HG03196 (cell line): ENCODE results near the gene ADAR.

ENCODE experiments used
- ATAC-seq: cut with Tn5 transposase; IDR thresholded peaks from one replicate; pipeline ENCODE4 v1.9.1; 2021; ENCODE audit not compliant: unreplicated experiment

Gene ADAR

GRCh38 chr1:154619181-154619948, 11.4 kb upstream of the ADAR start:
- ATAC-seq, result no peak

DNA sequence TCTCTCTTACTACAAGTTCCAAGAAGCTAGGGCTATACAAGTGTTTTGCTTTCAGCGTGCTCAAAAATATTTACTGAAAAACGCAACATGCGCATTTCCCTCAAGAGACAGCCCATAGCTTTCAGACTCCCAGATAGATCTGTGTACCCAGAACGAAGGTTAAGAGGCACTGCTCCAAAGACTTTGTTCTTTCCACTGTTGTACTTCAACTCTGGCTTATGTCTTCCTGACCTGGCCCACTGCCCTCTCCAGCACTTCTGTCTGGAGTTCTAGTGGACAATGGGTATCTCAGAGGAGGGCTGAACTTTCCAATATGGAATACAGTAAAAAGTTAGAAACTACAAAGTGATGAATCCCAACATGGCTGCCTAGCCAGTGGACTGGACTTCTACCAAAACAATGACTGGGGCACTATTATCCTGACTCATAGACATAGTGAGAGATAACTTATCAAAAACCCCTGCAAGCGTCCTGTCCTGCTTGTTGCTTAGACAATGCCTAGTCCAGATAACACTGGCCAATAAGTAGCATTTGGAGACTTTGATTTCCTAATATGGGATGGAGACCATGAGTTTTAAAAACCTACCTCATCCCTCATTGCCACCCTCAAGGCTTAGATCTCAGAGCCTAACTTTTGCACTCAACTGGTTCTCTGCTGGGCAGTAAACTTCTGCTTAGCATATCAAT, 8.8 kb upstream of the ADAR start:
- ATAC-seq, result no peak

- no peak for ATAC-seq
Observed at GRCh38 chr1:154615411-154615810, 7.4 kb upstream of the ADAR start.

GRCh38 chr1:154614901-154615300, 6.9 kb upstream of the ADAR start:
- ATAC-seq, result no peak

DNA sequence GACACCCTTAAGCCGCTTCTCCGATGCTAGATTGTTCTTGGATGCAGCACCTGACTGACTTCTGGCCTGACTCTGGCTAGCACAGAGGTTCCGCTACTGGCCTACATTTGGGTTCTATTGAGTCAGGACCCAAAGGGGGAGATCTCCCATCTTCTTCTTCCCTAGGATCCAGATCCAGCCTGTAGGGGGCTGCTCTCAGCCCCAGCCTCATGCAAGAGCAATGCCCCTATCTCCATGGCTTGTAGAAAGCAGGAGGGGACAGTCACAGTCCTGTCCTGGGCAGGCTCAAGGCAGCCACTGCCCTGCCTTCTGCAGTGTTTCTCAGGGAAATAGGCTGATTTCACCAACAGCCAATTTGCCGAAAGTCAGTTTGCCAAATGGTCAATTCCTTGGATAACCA, 6.3 kb upstream of the ADAR start:
- no peak for ATAC-seq

DNA sequence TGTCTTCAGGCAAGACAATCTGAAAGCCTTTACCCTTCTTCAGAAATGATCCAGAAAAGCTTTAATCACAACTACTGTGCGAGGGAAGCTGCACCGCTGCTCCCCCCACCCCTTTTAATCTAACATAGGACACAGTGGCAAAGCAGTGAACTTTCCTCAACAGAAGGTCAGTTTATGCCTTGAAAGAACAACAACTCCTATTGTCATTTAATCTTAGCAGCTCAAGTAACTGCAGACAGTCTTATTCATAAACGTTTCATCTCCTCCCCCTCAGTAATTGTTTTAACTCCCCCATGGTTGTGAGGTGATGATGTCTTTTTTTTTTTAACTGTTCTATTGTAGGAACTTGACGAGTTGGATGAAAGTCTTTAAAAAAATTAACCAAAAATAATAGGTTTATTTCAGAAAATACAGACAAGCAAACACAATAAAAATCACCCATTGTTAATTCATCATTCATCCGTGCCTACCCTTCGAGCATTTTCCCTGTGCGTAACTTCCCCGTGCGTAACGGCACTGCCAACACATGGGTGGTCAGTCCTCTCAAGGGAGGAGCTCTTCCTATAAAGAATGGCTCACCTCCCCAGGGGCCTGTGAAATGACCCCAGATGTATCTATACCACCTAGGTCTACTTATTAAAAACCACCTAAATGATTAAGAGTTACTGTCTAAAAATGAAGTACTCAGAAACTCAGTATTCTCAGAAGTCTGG, 3.3 kb upstream of the ADAR start:
- no peak for ATAC-seq

DNA sequence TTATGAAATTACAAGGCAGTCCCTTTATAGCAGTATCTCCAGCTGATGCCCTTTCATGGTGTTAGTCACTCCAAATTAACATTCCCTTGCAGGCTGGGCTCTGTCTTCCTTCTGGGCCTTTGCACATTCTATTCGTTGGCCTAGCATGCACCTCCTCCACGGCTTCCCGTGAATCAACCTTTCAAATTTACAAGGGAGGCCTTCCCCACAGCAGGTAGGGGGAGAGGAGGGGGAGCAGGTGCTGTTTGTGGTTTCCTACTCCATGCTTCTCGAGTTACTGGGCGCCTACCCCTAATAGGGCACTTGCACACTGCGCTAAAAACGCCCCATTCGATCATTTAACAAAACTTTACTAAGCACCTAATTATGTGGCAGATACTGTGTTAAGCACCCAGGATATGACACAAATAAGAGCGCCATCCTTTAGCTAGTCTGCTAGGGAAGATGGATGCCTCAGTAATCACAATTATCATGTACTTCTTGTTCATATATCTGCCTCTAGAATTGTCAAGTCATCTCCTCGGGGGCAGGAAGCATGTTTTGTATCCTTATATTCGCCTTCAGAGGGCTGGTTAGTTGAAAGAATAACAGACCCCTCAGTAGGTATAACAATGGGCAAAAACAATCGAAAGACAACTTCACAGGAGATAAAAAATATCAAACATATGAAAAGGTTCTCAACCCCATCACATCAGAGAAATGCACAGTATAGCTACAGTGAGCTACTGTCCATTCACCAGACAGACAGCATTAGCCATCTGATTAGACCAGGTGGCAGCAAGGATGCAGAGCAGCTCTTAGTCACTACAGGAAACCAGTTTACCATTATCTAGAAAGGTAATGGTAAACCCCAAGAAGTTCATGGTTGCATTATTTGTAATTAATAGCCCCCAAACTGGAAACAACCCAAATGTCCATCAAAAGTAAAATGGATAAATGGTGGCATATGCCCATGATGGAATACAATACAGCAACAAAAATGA, 1.7 kb upstream of the ADAR start:
- ATAC-seq, result no peak

GRCh38 chr1:154608397-154609270, 648 bp upstream of the ADAR start:
- no peak for ATAC-seq

DNA sequence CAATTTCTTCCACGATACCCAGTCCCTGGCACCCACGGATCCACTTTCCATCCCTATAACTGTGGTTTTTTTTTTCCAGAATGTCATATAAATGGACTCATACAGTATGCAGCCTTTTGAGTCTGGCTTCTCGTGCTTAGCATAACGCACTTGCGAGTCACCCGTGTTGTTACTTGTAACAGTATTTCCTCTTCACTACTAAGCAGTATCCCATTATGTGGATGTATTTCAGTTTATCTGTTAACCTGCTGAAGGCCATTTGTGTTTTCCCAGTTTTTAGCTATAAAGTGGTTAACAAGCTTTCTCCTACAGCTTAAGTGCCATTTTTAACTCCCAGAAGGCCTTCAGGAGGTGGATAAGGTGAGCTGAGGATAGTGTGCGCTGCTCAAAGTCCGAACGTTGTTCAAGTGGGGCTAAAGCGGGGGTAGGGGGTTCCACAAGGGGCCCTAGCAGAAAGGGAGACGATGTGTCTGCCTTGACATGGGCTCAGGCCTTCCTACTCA, 829 bp downstream of the ADAR start:
- ATAC-seq, result no peak

- ATAC-seq, result no peak
Observed at GRCh38 chr1:154605534-154605933, 2.5 kb downstream of the ADAR start.

DNA sequence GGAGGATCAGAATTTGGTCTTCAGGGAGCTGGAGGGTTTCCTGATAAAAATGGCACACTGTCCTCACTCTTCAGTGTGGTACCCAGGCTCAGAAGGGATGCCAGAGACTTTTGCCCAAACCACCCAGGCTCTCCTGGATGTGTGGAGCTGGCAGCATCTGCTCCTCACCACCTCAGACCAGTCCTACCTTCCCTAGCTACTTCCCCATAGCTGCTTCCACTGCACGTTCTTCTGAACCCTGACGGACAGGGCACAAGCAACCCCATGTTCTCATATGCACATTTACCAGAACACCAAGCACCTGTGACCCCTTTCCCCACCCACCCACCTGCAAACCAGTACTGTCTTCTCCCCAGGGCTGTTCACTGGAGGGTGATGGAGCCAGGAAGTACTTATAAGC, 4.7 kb downstream of the ADAR start:
- no peak for ATAC-seq

GRCh38 chr1:154599658-154600057, 8.3 kb downstream of the ADAR start:
- ATAC-seq, result no peak

DNA sequence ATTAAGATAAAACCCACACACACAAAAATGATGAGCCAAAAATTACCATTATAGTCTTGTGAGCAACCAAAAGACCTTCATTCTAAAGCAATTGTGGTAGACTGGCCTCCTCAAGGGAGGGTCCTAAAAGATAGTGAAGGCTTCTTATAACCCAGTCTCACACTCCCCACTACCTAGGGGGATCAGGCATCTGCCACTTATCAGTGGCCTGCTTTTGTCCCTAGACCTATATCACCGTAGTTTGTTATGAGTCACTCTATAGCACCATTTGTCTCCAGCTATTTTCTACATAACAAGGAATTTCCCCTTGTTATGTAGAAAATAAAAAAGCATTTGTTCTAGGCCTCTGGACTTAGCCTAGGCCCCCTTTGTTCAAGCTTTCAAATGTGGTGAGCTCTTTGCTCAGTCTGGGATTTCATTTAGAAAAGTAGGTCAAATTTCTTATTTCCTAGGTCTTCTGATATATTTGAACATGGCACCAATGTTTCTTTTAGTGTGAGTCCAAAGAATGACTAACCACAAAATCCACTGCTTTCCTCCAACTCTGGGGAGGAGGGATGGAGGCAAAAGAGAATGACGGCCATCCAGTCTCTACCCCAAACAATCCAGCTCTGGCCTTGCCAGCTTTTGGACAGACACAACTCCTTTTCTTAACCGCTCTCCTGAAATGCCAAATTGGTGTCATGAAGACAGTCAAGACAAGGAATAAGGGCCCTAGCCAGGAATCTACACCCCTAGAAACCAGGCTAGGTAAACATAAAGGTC, 8.9 kb downstream of the ADAR start:
- ATAC-seq, result no peak

DNA sequence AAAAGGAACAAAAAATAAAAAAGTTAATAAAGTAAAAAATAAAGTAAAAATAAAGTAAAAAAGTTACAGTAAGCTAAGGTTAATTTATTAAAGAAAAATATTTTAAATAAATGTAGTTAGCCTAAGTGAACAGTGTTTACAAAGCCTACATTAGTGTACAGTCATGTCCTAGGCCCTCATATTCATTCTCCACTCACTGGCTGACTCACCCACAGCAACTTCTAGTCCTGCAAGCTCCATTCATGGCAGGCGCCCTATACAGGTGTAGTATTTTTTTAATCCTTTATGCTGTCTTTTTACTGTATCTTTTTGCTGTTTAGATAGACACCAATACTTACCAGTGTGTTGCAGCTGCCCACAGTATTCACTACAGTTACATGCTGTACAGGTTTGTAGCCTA, 12.4 kb downstream of the ADAR start:
- no peak for ATAC-seq

GRCh38 chr1:154594811-154595210, 13.2 kb downstream of the ADAR start:
- ATAC-seq, result no peak

DNA sequence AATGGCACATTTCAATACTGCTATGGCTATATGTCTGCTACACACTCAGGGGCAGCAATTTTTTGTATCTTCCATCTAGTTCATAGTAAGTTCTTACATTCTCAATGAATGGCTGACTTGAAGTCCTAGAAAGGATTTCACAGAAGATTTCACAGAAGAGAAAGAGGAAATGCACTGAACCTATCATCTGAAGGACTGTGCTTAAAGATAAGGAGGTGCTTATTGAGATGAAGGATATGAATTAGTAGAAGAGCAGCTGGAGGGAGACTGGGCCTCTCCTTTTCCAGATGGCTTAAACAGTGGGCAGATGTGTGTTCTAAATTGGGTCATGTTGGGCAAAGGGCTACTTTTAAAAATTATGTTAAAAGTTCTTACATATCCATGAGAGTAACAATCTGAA, 14.6 kb downstream of the ADAR start:
- ATAC-seq, result no peak

DNA sequence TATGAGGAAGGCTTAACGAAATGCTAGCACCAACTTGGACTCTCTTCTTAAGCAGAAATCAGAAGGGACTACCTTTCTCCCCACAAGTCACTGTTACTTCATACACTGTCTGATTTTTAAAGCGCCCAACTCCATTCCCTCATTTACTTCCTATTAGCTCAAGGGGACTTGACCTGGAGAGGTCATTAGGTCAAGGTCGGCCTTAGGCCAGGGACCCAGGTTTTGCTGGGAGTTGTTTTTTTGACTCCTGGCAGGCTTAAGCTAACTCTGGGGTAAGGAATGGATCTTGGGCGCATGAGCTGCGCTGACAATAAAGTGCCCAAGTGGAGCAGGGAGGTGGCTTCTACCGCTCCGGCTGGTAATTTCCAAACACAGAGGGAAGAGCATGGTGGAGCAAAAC, 16.8 kb downstream of the ADAR start:
- ATAC-seq, result no peak

DNA sequence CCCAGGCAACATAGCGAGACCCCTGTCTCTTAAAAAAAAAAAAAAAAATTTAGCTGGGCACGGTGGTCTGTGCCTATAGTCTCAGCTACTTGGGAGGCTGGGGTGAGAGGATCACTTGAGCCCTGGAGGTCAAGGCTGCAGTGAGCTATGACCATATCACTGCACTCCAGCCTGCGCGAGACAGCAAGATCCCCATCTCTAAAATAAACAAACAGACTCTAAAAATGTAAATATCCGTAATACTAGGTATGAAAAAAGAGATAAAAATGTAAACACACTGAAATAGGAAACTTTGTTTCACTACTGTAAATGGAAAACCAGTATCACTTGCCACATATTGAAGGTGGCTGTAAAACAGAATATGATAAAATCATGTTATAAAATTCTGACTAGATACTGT, 17.2 kb downstream of the ADAR start:
- no peak for ATAC-seq

DNA sequence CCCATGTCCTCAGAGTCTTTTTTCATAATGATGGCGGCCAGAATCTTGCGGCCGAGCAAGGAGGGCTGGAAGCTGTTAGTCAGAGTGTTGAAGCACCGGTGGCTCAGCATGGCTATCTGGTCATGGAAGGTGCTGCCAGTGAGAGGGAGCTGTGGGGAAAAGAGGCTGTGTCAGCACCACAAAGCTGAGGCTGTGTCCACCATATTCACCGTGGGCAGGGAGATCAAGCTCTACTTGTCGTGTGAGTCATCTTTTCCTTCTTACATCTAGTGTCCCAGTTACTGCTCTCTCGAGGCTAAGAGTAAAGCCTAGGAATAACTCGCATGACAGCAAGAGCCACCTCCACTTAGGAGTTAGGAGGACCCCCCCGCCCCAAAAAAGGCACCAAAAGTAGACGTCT, 18.2 kb downstream of the ADAR start:
- no peak for ATAC-seq
